GM12878 (cell line): ENCODE measurements around the gene COL9A3. TPM values are rescaled to one million over a fixed set of nuclear protein-coding genes. Genes with fewer than 3 reads are reported as not detected.

ENCODE experiments used
- ASH2L ChIP-seq: fragments of 300-600, 200-600 bp; sonication (generic); IDR thresholded peaks from 2 replicates; pipeline ENCODE4 v1.6.1; 2017; ENCODE audit warnings: low read depth, mild to moderate bottlenecking, borderline replicate concordance
- CEBPB ChIP-seq, 2 experiments: fragments of 150-350 bp in 1 of 2; IDR thresholded peaks; 2 replicates each; pipeline ENCODE4 v1.6.1; 2012 to 2014; ENCODE audit warnings: low read depth in 2 of 2, low read length in 2 of 2, borderline replicate concordance in 1 of 2, inconsistent platforms in 1 of 2
- CREB1 ChIP-seq: IDR thresholded peaks from 2 replicates; pipeline ENCODE4 v1.6.1; 2012; ENCODE audit warnings: low read depth, mild to moderate bottlenecking, inconsistent platforms
- EGR1 ChIP-seq, 2 experiments: IDR thresholded peaks; 1 replicate in 1 of 2; 2 replicates in 1 of 2; pipeline ENCODE4 v1.6.1; 2011 to 2012; ENCODE audit warnings: low read depth in 2 of 2, low read length in 2 of 2, borderline replicate concordance in 1 of 2, mild to moderate bottlenecking in 1 of 2, moderate library complexity in 1 of 2
- EP300 ChIP-seq, 2 experiments: fragments of 150-350 bp in 1 of 2; IDR thresholded peaks; 2 replicates each; pipeline ENCODE4 v1.6.1; 2011 to 2012; ENCODE audit warnings: low read depth in 2 of 2, low read length in 2 of 2, borderline replicate concordance in 1 of 2, improper control_type of control experiment in 1 of 2, inconsistent platforms in 1 of 2; ENCODE audit not compliant: control insufficient read depth in 1 of 2
- ETV6 ChIP-seq, 2 experiments: fragments of 450-650 bp in 1 of 2; IDR thresholded peaks in 1 of 2; conservative IDR thresholded peaks in 1 of 2; 2 replicates each; pipeline ENCODE4 v1.6.1; 2014; ENCODE audit warnings: antibody characterized with exemption in 1 of 2, borderline replicate concordance in 1 of 2, low read depth in 1 of 2, mild to moderate bottlenecking in 1 of 2, moderate library complexity in 1 of 2
- FOXK2 ChIP-seq: fragments of 450-650 bp; IDR thresholded peaks from 2 replicates; pipeline ENCODE4 v1.6.1; 2017; ENCODE audit warnings: mild to moderate bottlenecking, moderate library complexity
- GABPA ChIP-seq: IDR thresholded peaks from 2 replicates; pipeline ENCODE4 v1.6.1; 2014; ENCODE audit warnings: antibody characterized with exemption, low read depth, mild to moderate bottlenecking, inconsistent platforms
- IKZF1 ChIP-seq: fragments of 450-650 bp; conservative IDR thresholded peaks from 2 replicates; pipeline ENCODE4 v1.6.1; 2017; ENCODE audit warnings: antibody characterized with exemption, mild to moderate bottlenecking
- IKZF2 ChIP-seq, 2 experiments: fragments of 450-650 bp; IDR thresholded peaks; 2 replicates each; pipeline ENCODE4 v1.6.1; 2017; ENCODE audit warnings: mild to moderate bottlenecking in 2 of 2, moderate library complexity in 2 of 2
- NFIC ChIP-seq: IDR thresholded peaks from 2 replicates; pipeline ENCODE4 v1.6.1; 2012; ENCODE audit warnings: low read depth, mild to moderate bottlenecking, inconsistent platforms, low read length, moderate library complexity
- NR2F1 ChIP-seq: fragments of 450-650 bp; conservative IDR thresholded peaks from 2 replicates; pipeline ENCODE4 v1.6.1; 2017; ENCODE audit warnings: mild to moderate bottlenecking
- POLR2AphosphoS2 ChIP-seq: IDR thresholded peaks from 2 replicates; pipeline ENCODE4 v1.6.1; 2011; ENCODE audit warnings: low read depth, mild to moderate bottlenecking, low read length, improper control_type of control experiment, moderate library complexity
- RFX5 ChIP-seq: IDR thresholded peaks from 2 replicates; pipeline ENCODE4 v1.6.1; 2011; ENCODE audit warnings: low read depth, low read length, improper control_type of control experiment
- SMAD1 ChIP-seq: fragments of 450-650 bp; IDR thresholded peaks from 2 replicates; pipeline ENCODE4 v1.6.1; 2018; ENCODE audit warnings: mild to moderate bottlenecking, low read depth; ENCODE audit not compliant: partially characterized antibody
- polyA plus RNA-seq, 11 experiments: library from polyadenylated mRNA; depleted of rRNA in 4 of 11; unstranded in 6 of 11; stranded (reverse) in 5 of 11; fragments of >200 nt; fragmentation: Nextera tagmentation in 4 of 11; fragmentation: Illumina TruSeq in 1 of 11; extraction: Ambion mirVana in 4 of 11; extraction: Trizol in 1 of 11; gene quantifications; 1 replicate in 1 of 11; 2 replicates in 10 of 11; pipeline versions ENCODE4 v1.2.1 to v1.2.3, GENCODE V29; 2011 to 2016; ENCODE audit warnings: inconsistent platforms in 2 of 11, missing spikeins in 2 of 11, low read depth in 1 of 11
- total RNA-seq, 4 experiments: library from RNA; depleted of rRNA in 3 of 4; stranded (reverse); fragments of >200 nt in 3 of 4; fragmentation: Illumina TruSeq in 1 of 4; extraction: Trizol in 1 of 4; gene quantifications; 2 replicates each; pipeline versions ENCODE4 v1.2.1 to v1.2.3, GENCODE V29; 2013 to 2021
- TF ChIP-seq, protein P1 (sequence below): IDR thresholded peaks from 2 replicates; pipeline ENCODE4 v1.6.1; 2012; ENCODE audit warnings: mild to moderate bottlenecking, low read depth, low read length
- TF ChIP-seq, protein P2 (sequence below): fragments of 450-650 bp; IDR thresholded peaks from 2 replicates; pipeline ENCODE4 v1.6.1; 2014; ENCODE audit warnings: mild to moderate bottlenecking
- TF ChIP-seq, protein P3 (sequence below): fragments of 450-650 bp; IDR thresholded peaks from 2 replicates; pipeline ENCODE4 v1.6.1; 2017; ENCODE audit warnings: mild to moderate bottlenecking, low read depth, inconsistent platforms; ENCODE audit not compliant: poor library complexity, severe bottlenecking
- TF ChIP-seq, protein P4 (sequence below): IDR thresholded peaks from 2 replicates; pipeline ENCODE4 v1.6.1; 2011; ENCODE audit warnings: low read depth, mild to moderate bottlenecking, low read length, moderate library complexity, borderline replicate concordance; ENCODE audit errors: extremely low read depth
- TF ChIP-seq, protein P5 (sequence below): IDR thresholded peaks from 2 replicates; pipeline ENCODE4 v1.6.1; 2012; ENCODE audit warnings: low read depth, low read length, improper control_type of control experiment

COL9A3 gene
- total and polyA plus RNA-seq, 10 of the 15 experiments (the other 5 are each of a cell fraction or from before 2014, with no cell fraction given) = 0.09 to 1.7 (median 0.63) TPM; not detected in 1

DNA sequence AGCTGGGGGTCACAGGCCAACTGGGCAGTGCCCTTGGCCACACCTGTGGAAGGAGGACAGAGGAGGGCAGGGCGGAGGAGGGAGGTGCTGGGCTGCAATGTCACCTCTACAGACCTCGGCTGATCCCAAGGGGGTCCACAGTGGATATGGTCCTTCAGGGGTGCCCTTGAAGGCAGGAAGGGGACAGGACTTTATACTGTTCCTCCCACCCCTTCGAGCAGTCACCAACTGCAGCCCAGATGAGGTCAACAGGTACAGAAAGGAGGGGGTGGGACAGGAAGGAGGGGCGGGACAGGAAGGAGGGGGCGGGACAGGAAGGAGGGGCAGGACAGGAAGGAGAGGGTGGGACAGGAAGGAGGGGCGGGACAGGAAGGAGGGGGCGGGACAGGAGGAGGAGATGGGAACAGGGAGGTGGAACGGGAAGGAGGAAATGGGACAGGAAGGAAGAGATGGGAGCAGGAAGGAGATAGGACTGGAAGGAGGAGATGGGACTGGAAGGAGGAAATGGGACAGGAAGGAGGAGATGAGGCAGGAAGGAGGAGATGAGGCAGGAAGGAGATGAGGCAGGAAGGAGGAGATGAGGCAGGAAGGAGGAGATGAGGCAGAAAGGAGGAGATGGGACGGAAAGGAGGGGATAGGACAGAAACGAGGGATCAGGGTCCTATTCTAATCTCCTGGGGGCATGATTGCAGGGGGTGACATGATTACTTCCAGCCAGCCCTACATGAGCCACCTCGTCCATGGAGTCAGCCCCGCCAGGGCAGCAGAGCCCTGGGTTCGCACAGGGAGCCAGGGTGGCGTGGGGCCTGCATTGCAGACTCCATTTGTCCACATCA is 39.9 kb upstream of the COL9A3 start (continued):
- TF ChIP-seq, protein P1, sequence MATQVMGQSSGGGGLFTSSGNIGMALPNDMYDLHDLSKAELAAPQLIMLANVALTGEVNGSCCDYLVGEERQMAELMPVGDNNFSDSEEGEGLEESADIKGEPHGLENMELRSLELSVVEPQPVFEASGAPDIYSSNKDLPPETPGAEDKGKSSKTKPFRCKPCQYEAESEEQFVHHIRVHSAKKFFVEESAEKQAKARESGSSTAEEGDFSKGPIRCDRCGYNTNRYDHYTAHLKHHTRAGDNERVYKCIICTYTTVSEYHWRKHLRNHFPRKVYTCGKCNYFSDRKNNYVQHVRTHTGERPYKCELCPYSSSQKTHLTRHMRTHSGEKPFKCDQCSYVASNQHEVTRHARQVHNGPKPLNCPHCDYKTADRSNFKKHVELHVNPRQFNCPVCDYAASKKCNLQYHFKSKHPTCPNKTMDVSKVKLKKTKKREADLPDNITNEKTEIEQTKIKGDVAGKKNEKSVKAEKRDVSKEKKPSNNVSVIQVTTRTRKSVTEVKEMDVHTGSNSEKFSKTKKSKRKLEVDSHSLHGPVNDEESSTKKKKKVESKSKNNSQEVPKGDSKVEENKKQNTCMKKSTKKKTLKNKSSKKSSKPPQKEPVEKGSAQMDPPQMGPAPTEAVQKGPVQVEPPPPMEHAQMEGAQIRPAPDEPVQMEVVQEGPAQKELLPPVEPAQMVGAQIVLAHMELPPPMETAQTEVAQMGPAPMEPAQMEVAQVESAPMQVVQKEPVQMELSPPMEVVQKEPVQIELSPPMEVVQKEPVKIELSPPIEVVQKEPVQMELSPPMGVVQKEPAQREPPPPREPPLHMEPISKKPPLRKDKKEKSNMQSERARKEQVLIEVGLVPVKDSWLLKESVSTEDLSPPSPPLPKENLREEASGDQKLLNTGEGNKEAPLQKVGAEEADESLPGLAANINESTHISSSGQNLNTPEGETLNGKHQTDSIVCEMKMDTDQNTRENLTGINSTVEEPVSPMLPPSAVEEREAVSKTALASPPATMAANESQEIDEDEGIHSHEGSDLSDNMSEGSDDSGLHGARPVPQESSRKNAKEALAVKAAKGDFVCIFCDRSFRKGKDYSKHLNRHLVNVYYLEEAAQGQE = no peak
- no peak for TF ChIP-seq NR2F1
- peak; percentile 68 to 75; a peak in 3 of 4 replicates for TF ChIP-seq IKZF2 (IDR thresholded peaks at IDR 0.05)
- TF ChIP-seq, protein P2, sequence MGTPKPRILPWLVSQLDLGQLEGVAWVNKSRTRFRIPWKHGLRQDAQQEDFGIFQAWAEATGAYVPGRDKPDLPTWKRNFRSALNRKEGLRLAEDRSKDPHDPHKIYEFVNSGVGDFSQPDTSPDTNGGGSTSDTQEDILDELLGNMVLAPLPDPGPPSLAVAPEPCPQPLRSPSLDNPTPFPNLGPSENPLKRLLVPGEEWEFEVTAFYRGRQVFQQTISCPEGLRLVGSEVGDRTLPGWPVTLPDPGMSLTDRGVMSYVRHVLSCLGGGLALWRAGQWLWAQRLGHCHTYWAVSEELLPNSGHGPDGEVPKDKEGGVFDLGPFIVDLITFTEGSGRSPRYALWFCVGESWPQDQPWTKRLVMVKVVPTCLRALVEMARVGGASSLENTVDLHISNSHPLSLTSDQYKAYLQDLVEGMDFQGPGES = no peak
- TF ChIP-seq POLR2AphosphoS2 = no peak
- TF ChIP-seq SMAD1 = no peak
- no peak for TF ChIP-seq CREB1
- TF ChIP-seq, protein P3, sequence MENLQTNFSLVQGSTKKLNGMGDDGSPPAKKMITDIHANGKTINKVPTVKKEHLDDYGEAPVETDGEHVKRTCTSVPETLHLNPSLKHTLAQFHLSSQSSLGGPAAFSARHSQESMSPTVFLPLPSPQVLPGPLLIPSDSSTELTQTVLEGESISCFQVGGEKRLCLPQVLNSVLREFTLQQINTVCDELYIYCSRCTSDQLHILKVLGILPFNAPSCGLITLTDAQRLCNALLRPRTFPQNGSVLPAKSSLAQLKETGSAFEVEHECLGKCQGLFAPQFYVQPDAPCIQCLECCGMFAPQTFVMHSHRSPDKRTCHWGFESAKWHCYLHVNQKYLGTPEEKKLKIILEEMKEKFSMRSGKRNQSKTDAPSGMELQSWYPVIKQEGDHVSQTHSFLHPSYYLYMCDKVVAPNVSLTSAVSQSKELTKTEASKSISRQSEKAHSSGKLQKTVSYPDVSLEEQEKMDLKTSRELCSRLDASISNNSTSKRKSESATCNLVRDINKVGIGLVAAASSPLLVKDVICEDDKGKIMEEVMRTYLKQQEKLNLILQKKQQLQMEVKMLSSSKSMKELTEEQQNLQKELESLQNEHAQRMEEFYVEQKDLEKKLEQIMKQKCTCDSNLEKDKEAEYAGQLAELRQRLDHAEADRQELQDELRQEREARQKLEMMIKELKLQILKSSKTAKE = no peak
- TF ChIP-seq GABPA = peak; percentile 61; the same call in 1 of the 2 replicates
- TF ChIP-seq ETV6 (conservative IDR thresholded peaks at IDR 0.05 in 1 of 2, IDR thresholded peaks at IDR 0.05 in 1 of 2; ENCODE audit: borderline replicate concordance in 1 of 2, low read depth in 1 of 2) = peak in 1 of 2 experiments; percentile 83; a peak in 2 of 4 replicates
- no peak for TF ChIP-seq ASH2L
- TF ChIP-seq EGR1 (IDR thresholded peaks at IDR 0.05; ENCODE audit: borderline replicate concordance in 1 of 2, low read depth in 2 of 2, low read length in 2 of 2) = peak in 1 of 2 experiments; percentile 52; a peak in 1 of 3 replicates
- TF ChIP-seq, protein P4, sequence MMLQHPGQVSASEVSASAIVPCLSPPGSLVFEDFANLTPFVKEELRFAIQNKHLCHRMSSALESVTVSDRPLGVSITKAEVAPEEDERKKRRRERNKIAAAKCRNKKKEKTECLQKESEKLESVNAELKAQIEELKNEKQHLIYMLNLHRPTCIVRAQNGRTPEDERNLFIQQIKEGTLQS = no peak
- TF ChIP-seq, protein P5, sequence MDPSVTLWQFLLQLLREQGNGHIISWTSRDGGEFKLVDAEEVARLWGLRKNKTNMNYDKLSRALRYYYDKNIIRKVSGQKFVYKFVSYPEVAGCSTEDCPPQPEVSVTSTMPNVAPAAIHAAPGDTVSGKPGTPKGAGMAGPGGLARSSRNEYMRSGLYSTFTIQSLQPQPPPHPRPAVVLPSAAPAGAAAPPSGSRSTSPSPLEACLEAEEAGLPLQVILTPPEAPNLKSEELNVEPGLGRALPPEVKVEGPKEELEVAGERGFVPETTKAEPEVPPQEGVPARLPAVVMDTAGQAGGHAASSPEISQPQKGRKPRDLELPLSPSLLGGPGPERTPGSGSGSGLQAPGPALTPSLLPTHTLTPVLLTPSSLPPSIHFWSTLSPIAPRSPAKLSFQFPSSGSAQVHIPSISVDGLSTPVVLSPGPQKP = no peak
- no peak for TF ChIP-seq EP300 (IDR thresholded peaks at IDR 0.05; ENCODE audit: borderline replicate concordance in 1 of 2, control insufficient read depth in 1 of 2, low read depth in 2 of 2, low read length in 2 of 2)
- TF ChIP-seq RFX5 = no peak
- TF ChIP-seq IKZF1 = peak; percentile 25; the same call in 1 of the 2 replicates
- TF ChIP-seq NFIC = no peak
- no peak for TF ChIP-seq CEBPB (IDR thresholded peaks at IDR 0.05; ENCODE audit: borderline replicate concordance in 1 of 2, low read depth in 2 of 2, low read length in 2 of 2)
- TF ChIP-seq FOXK2 = no peak
